Stimulated activated CD4-positive, alpha-beta T cell treated with anti-CD3 and anti-CD28 coated beads, TNF-alpha, amount 100 ng/mL, for 1 hour (primary cell): ENCODE results near the gene TPO.
"Not testable (repeated sequence)": the region's sequence is repeated elsewhere in the genome, so short reads cannot be mapped to it uniquely, and the experiment has no call there.

Experiments used
- DNase-seq, 3 donors: peaks; one replicate each; pipeline ENCODE4 v3.0.0-alpha.2; 2020; ENCODE audit warnings: low read depth in 3 of 3, low spot score in 1 of 3

The TPO gene

GRCh38 chr2:1482253-1482675, 69.0 kb downstream of the TPO start:
- DNase-seq = no peak

- DNase-seq = no peak
Observed at GRCh38 chr2:1482981-1483380, 69.7 kb downstream of the TPO start.

- no peak for DNase-seq
Observed at GRCh38 chr2:1483551-1483950, 70.3 kb downstream of the TPO start.

- DNase-seq = no peak
Observed at GRCh38 chr2:1484131-1484884, 71.0 kb downstream of the TPO start.

GRCh38 chr2:1486670-1487069, 73.4 kb downstream of the TPO start:
- DNase-seq = no peak

- DNase-seq = no peak
Observed at GRCh38 chr2:1487758-1488157, 74.5 kb downstream of the TPO start.

- no peak for DNase-seq
Observed at GRCh38 chr2:1488181-1488671, 75.0 kb downstream of the TPO start.

GRCh38 chr2:1488851-1489250, 75.6 kb downstream of the TPO start:
- DNase-seq = no peak

- DNase-seq = no peak
Observed at GRCh38 chr2:1489486-1489885, 76.2 kb downstream of the TPO start.

- not testable (repeated sequence) for DNase-seq
Observed at GRCh38 chr2:1490381-1490780, 77.1 kb downstream of the TPO start.

- no peak for DNase-seq
Observed at GRCh38 chr2:1491751-1492150, 78.5 kb downstream of the TPO start.

GRCh38 chr2:1492231-1492630, 79.0 kb downstream of the TPO start:
- not testable (repeated sequence) for DNase-seq

GRCh38 chr2:1492711-1493430, 79.6 kb downstream of the TPO start:
- no peak for DNase-seq

GRCh38 chr2:1493431-1494126, 80.3 kb downstream of the TPO start:
- DNase-seq = no peak

- no peak for DNase-seq
Observed at GRCh38 chr2:1494257-1494656, 81.0 kb downstream of the TPO start.

GRCh38 chr2:1494906-1495305, 81.6 kb downstream of the TPO start:
- DNase-seq = no peak

- DNase-seq = no peak
Observed at GRCh38 chr2:1495676-1496358, 82.6 kb downstream of the TPO start.

GRCh38 chr2:1496359-1496821, 83.1 kb downstream of the TPO start:
- DNase-seq = no peak

- DNase-seq = no peak
Observed at GRCh38 chr2:1497122-1497611, 83.9 kb downstream of the TPO start.

- no peak for DNase-seq
Observed at GRCh38 chr2:1498176-1498575, 84.9 kb downstream of the TPO start.
